Ovary (tissue), 9 donors: ENCODE results near the gene AFP. TPM values are rescaled to one million over a fixed set of nuclear protein-coding genes. Genes with fewer than 3 reads are reported as not detected.

Experiments used
- DNase-seq, 5 donors: peaks; one replicate each; pipeline ENCODE4 v3.0.0-alpha.2; 2019 to 2020
- H3K27ac ChIP-seq, 2 donors: fragments of 200-600 bp; one replicate each; pipeline versions ENCODE4 v1.5.1 to v1.8.0; 2019 to 2022
- H3K27me3 ChIP-seq: fragments of 200-600 bp; one replicate; pipeline ENCODE4 v1.8.0; 2022
- H3K36me3 ChIP-seq: fragments of 200-600 bp; sonication (generic); one replicate; pipeline ENCODE4 v1.5.1; 2019
- H3K4me1 ChIP-seq: one replicate; pipeline ENCODE4 v1.8.1; 2013; ENCODE audit warnings: mild to moderate bottlenecking, moderate library complexity; ENCODE audit not compliant: insufficient read depth
- H3K4me3 ChIP-seq: fragments of 200-600 bp; sonication (generic); one replicate; pipeline ENCODE4 v1.5.1; 2017
- H3K9me3 ChIP-seq, 2 donors: fragments of 200-600 bp in 1 of 2; sonication (generic) in 1 of 2; one replicate each; pipeline versions ENCODE4 v1.5.1 to v1.8.1; 2013 to 2019; ENCODE audit warnings: mild to moderate bottlenecking in 1 of 2, moderate library complexity in 1 of 2
- EP300 ChIP-seq: sonication (generic); formaldehyde crosslinking; IDR thresholded peaks from one replicate; pipeline ENCODE4 v1.6.1; 2017; ENCODE audit warnings: antibody characterized with exemption
- POLR2A ChIP-seq: fragments of 450-650 bp; IDR thresholded peaks from one replicate; pipeline ENCODE4 v1.6.1; 2017; ENCODE audit warnings: antibody characterized with exemption, mild to moderate bottlenecking, moderate library complexity
- WGBS, 3 donors: extraction: QIAGEN DNeasy Blood & Tissue Kit in 1 of 3; methylation state at CpG; one replicate each; pipeline versions ENCODE4 v1.1.5 to v1.1.7; 2013 to 2017; 5-methylcytosine and 5-hydroxymethylcytosine counted together
- intact Hi-C, 4 donors: fragments of 100-400 bp; cut with DNase I; formaldehyde crosslinking; loops; one replicate each; pipeline versions ENCODE4 v1.11.0 to v1.15.1; 2022 to 2023
- polyA plus RNA-seq, 2 donors: library from polyadenylated mRNA; stranded (reverse); fragments of 200-250 nt in 1 of 2; fragments of 350-450 nt in 1 of 2; fragmentation: Illumina TruSeq in 1 of 2; extraction: RNeasy Lipid Tissue Mini Kit (QIAGEN cat#74804) in 1 of 2; gene quantifications; one replicate each; pipeline ENCODE4 v1.2.3, GENCODE V29; 2013 to 2014
- total RNA-seq, 7 donors: library from RNA; depleted of rRNA in 2 of 7; stranded (reverse); fragments of >200 nt in 2 of 7; fragmentation: NEBNext Ultra II Directional in 3 of 7; extraction: Animal tissue kit (Norgen Biotek cat#: 25700) in 3 of 7; gene quantifications; one replicate each; pipeline versions ENCODE4 v1.1.0 to v1.2.4, GENCODE V29; 2016 to 2023
- TF ChIP-seq, protein P1 (sequence below), 3 donors: fragments of 450-650 bp in 2 of 3; fragments of 200-600 bp in 1 of 3; IDR thresholded peaks; one replicate each; pipeline versions ENCODE4 v1.5.1 to v1.8.0; 2016 to 2022; ENCODE audit warnings: antibody characterized with exemption in 3 of 3, mild to moderate bottlenecking in 1 of 3
- donor health status: DM: no; HTN: no; CAD: no; lungs with moderate emphysema.
- donor health status: DM: no; HTN: no; CAD: no.
- donor health status: Bipolar disorder and iron deficiency.
- donor health status: DM: yes; HTN: yes; CAD: no.
- donor health status: DM: no; HTN: no; CAD: no.
- donor health status: DM: yes; HTN: yes; CAD: no.

AFP gene
- total and polyA plus RNA-seq, 9 donors, result 0.17 to 2.8 (median 0.47) TPM; not detected in 5

DNA sequence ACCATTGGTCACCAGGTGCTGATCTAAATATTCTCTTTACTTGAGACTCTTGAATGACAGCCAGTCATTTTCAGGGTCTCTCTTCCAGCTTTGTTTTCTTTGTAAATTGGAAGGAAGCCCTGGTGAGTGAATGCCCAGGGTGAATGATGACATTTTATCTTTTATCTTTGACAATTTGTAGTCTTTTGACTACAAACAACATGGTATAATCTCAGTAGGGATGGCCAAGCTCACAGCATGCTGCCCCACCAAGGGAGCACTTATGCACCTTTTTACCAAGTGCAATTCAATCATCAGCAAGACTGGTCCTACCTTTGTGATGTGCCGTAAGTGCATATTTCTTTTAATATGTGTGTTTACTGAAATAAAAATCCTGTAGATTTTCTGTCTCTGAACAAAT, 51.2 kb downstream of the AFP start:
- H3K27ac ChIP-seq, result no peak overlapping the region
- intact Hi-C loops, result no loop called here
- H3K36me3 ChIP-seq, result no peaks in the 10 kb centered on the region
- no peaks in the 10 kb centered on the region for H3K4me1 ChIP-seq
- 93 to 95% (median 94%) methylated on average over 1 of the region's 1 CpG for WGBS, 3 donors
- DNase-seq, result no peak
- no peaks in the 10 kb centered on the region for H3K27me3 ChIP-seq
- H3K4me3 ChIP-seq, result no peak overlapping the region
- TF ChIP-seq, protein P1, sequence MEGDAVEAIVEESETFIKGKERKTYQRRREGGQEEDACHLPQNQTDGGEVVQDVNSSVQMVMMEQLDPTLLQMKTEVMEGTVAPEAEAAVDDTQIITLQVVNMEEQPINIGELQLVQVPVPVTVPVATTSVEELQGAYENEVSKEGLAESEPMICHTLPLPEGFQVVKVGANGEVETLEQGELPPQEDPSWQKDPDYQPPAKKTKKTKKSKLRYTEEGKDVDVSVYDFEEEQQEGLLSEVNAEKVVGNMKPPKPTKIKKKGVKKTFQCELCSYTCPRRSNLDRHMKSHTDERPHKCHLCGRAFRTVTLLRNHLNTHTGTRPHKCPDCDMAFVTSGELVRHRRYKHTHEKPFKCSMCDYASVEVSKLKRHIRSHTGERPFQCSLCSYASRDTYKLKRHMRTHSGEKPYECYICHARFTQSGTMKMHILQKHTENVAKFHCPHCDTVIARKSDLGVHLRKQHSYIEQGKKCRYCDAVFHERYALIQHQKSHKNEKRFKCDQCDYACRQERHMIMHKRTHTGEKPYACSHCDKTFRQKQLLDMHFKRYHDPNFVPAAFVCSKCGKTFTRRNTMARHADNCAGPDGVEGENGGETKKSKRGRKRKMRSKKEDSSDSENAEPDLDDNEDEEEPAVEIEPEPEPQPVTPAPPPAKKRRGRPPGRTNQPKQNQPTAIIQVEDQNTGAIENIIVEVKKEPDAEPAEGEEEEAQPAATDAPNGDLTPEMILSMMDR (IDR thresholded peaks at IDR 0.05), result no peak
- TF ChIP-seq EP300, result no peak
- TF ChIP-seq POLR2A, result no peak
- H3K9me3 ChIP-seq, result no peaks in the 10 kb centered on the region

- WGBS, 3 donors, result 57 to 59% (median 58%) methylated on average over 4 of the region's 4 CpGs
- intact Hi-C loops, result no loop called here
- no peak for TF ChIP-seq POLR2A
- TF ChIP-seq, protein P1 (IDR thresholded peaks at IDR 0.05), result no peak
- Histone ChIP-seq H3K9me3 (no peaks in the 10 kb centered on the region), H3K4me1 (no peaks in the 10 kb centered on the region), H3K36me3 (no peaks in the 10 kb centered on the region), H3K27ac (no peak overlapping the region), H3K4me3 (no peak overlapping the region), H3K27me3 (no peaks in the 10 kb centered on the region)
- no peak for DNase-seq
Measured at GRCh38 chr4:73499996-73500765, 64.2 kb downstream of the AFP start.

- no peaks in the 10 kb centered on the region for H3K27me3 ChIP-seq
- no peak for DNase-seq
- 35 to 57% (median 42%) methylated on average over 5 of the region's 5 CpGs for WGBS, 3 donors
- no peaks in the 10 kb centered on the region for H3K36me3 ChIP-seq
- H3K9me3 ChIP-seq, result no peaks in the 10 kb centered on the region
- TF ChIP-seq, protein P1 (IDR thresholded peaks at IDR 0.05), result no peak
- no peak for TF ChIP-seq POLR2A
- no peak for TF ChIP-seq EP300
- no peak overlapping the region for H3K27ac ChIP-seq
- intact Hi-C loops, result no loop called here
- H3K4me3 ChIP-seq, result no peak overlapping the region
- H3K4me1 ChIP-seq, result no peaks in the 10 kb centered on the region
Measured at GRCh38 chr4:73501664-73502265, 65.7 kb downstream of the AFP start.

DNA sequence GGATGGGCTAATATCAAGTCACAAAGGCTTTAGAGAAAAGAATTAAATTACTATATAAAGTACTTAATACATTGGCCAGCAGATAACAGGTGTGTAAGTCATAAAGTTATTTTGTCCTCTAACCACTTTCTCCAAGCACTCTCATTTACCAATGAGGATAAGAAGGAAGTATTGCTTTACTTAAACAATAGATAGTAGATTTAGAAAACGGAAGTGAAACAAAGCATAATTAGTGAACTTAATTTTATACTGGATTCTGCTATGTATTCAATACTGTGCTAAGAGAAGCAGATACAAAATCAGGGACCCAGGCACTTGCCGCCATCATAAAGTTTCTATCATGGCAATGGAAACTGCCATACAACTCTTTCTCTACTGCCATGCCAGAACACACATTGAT, 69.5 kb downstream of the AFP start:
- 90 to 93% (median 90%) methylated on average over 2 of the region's 2 CpGs for WGBS, 3 donors
- DNase-seq, result no peak
- no peaks in the 10 kb centered on the region for H3K36me3 ChIP-seq
- no peaks in the 10 kb centered on the region for H3K27me3 ChIP-seq
- H3K4me1 ChIP-seq, result no peaks in the 10 kb centered on the region
- intact Hi-C loops, result no loop called here
- H3K9me3 ChIP-seq, result no peaks in the 10 kb centered on the region
- no peak overlapping the region for H3K27ac ChIP-seq
- H3K4me3 ChIP-seq, result no peak overlapping the region
- TF ChIP-seq EP300 (no peak), POLR2A (no peak)
- TF ChIP-seq, protein P1 (IDR thresholded peaks at IDR 0.05), result no peak

Other genes with a start within 250 kb of the AFP start
- 10 to 100 TPM; 23.0 to 59.7 (median 49.7) TPM for gene ANKRD17, start 177.4 kb upstream of the AFP start, total RNA-seq
- gene ANKRD17, start 177.4 kb upstream of the AFP start, polyA plus RNA-seq, result 10 to 100 TPM; 13.2 to 36.9 TPM
- gene ALB, start 31.9 kb upstream of the AFP start, total RNA-seq, result 10 to 100 TPM in 2 of 7 donors, 1 to 10 TPM in 3, under 1 TPM in 1, not detected in 1; 0.46 to 55.0 (median 4.6) TPM
- under 1 TPM; 0.18 to 0.20 TPM for gene ALB, start 31.9 kb upstream of the AFP start, polyA plus RNA-seq
- gene AFM, start 45.5 kb downstream of the AFP start, total RNA-seq, result under 1 TPM in 1 of 7 donors, not detected in 6; 0.15 TPM
- gene AFM, start 45.5 kb downstream of the AFP start, polyA plus RNA-seq, result not detected
- 1 to 10 TPM in 3 of 7 donors, under 1 TPM in 4; 0.38 to 1.6 (median 0.97) TPM for gene RASSF6, start 184.2 kb downstream of the AFP start, total RNA-seq
- gene RASSF6, start 184.2 kb downstream of the AFP start, polyA plus RNA-seq, result 1 to 10 TPM in 1 of 2 donors, under 1 TPM in 1; 0.85 to 1.0 TPM